Measurements from ENCODE around the gene CLEC16A.

Gene CLEC16A

DNA sequence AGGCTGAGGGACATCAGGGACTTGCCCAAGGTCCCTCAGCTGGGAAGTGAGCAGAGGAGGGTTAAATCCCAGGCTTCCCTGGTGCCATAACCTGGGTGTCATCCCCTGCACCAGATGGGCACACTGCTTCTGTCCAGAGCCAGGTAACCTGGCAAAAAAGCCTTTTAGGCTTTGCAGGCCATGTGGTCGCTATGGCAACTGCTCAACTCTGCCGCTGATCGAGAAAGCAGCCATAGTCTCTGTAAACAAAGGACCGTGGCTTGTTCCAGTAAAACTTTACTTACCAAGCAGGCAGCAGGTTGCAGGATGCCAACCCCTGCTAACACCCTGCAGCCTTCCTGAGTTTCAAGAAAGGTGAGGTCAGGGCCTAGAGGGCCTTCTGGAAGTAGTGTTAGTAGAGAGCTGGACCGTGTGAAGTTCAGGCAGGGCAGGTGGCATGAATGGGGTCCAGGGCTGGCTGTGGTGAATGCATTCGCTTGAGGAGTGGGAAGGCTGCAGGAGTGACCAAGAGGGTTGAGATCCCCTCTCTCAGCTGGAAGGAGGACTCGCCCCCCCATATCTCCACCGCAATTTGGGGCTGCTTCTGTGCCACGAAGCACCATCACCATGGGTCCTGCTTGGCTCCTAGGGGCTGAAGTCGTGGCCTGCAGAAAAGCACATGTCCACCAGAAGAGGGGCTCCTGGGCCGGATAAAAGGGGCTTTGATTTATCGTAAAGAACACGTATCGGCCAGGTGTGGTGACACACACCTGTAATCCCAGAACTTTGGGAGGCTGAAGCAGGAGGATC is 220.3 kb downstream of the CLEC16A start:
- peak in 2 of 3 experiments; percentile 19 to 64 for DNase-seq

DNA sequence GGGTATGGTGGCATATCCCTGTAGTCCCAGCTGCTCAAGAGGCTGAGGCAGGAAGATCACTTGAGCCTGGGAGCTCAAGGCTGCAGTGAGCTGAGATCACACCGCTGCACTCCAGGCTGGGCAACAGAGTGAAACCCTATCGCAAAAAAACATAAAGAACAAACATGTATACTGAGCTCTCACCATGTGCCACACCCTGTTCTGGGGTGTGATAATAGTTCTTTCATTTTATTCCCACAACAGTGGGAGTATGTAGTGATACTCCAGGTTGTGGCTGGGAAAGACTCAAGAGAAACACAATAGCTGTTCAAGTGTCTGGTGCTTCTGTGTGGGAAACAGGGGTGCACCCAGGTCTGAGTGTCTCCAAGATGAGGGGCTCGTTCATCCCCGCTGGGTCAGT is 221.0 kb downstream of the CLEC16A start:
- DNase-seq, result peak in 1 of 3 experiments; percentile 34

- DNase-seq, result no peak
Measured at GRCh38 chr16:11165894-11166665, 221.7 kb downstream of the CLEC16A start.

GRCh38 chr16:11167581-11167980 is 223.2 kb downstream of the CLEC16A start:
- no peak for DNase-seq

DNA sequence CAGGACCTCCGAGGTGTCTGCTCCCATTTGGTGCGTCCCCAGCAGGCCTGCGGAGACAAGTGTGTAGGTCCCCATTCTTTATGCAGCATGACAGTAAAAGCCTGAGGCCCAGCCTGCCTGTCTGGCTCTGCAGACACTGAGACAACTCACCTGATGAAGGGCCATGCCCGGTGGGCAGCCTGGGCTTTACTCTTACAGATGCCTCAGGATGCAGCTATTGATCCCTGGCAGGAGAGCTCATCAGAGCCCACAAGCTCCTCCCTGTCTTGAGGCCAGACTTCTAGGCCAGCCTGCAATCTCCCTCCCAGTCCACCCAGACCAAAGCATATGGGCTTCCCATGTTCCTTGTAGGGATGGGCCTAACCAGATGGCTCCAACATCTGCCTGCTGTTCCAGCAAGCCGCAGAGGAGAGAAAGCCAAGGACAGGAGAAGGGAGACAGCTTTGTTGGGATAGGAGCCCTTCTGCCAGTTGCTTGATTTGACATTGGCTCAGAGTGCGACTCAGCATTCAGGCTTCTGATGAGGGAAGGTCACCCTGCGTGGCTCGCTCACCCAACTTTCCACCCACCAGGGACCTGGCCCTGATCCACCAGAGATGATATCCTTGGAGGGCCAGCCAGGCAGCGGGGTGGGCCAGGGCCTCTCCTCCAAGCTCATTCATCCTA is 224.2 kb downstream of the CLEC16A start:
- DNase-seq, result no peak

GRCh38 chr16:11169641-11170040 is 225.3 kb downstream of the CLEC16A start:
- DNase-seq, result peak in 1 of 3 experiments; percentile 69

DNA sequence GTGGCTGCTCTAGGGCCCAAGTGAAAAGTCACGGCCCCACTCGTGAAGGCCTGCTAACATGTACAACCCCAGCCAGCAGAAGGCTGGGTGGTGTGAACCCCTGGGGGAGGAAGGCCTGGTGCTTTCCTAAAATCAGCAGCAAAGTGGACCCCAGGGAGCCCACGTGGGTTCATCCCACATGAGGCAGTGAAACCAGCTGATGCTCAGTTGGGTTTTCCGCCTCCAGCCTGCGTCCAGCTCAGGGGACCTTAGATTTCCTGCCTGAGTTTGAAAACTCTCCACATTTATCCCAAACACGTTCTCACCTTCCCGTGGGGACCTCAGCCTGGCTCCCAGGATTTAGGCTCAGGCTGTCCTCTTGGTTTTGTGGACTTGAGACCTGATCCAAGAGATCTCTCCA is 225.8 kb downstream of the CLEC16A start:
- DNase-seq, result no peak

GRCh38 chr16:11170696-11171447 is 226.5 kb downstream of the CLEC16A start:
- no peak for DNase-seq

DNA sequence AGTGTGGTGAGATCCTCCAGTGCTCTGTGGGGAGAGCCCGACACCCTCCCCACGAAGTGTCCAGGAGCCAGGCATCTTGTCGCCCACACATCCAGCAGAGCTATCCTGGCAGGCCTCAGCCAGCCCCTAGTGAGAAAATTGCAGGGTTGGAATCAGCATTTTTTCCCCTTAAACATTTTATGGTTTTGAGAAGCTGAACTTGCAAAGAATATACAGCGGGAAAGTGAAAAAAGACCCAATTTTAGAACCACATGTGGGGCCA is 227.0 kb downstream of the CLEC16A start:
- DNase-seq, result no peak

DNA sequence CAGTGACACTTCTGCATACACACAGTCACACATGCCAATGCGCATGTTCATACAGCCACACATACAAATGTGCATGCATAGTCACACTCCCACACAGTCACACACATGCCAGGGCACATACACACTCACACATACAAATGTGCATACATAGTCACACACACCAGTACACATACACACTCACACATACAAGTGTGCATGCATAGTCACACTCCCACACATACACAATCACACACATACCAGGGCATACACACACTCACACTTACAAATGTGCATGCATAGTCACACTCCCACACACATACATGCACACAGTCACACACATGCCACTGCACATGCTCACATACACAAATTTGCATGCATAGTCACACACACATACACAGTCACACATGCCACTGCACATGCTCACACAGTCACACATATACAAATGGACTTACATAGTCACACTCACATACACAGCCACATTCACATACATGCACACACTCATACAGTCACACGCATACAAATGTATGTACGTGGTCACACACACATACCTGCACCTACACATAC is 227.5 kb downstream of the CLEC16A start:
- no peak for DNase-seq

GRCh38 chr16:11173426-11173825 is 229.1 kb downstream of the CLEC16A start:
- no peak for DNase-seq

GRCh38 chr16:11174141-11174540 is 229.8 kb downstream of the CLEC16A start:
- no peak for DNase-seq

DNA sequence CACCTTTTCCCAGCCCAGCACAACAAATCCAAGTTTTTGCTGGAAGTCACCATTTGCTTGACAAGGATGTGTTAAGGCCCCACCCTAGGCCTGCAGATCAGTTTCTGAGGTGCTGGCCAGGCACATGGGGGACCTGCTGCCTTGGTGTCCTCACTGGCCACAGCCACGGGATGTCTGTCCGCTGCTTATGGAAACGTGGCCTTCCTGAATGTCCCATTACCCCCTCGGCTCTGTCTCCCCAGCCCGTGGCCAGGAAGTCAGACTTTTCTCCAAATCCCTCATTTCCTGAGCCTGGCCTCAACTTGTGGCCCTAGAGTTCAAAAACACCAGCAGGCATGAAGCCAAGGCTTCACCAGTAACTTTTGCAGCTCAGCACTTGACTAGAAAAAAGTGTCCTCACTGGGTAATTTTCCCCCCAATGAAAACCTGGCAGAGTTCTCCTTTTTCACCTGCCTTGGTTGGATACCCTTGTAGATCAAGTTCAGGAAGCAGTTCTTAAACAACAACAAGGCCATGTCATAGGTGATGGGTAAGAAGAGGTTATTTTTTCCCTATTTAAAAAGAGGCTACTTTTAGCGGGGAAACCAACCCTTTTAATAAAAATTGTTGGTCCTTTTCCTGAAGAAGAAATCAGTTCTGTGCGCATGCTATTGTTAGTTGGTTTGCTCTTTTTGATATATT is 230.9 kb downstream of the CLEC16A start:
- no peak for DNase-seq

GRCh38 chr16:11175787-11176341 is 231.5 kb downstream of the CLEC16A start:
- no peak for DNase-seq

GRCh38 chr16:11177578-11178160 is 233.3 kb downstream of the CLEC16A start:
- no peak for DNase-seq

- no peak for DNase-seq
Measured at GRCh38 chr16:11178424-11178823, 234.1 kb downstream of the CLEC16A start.

DNA sequence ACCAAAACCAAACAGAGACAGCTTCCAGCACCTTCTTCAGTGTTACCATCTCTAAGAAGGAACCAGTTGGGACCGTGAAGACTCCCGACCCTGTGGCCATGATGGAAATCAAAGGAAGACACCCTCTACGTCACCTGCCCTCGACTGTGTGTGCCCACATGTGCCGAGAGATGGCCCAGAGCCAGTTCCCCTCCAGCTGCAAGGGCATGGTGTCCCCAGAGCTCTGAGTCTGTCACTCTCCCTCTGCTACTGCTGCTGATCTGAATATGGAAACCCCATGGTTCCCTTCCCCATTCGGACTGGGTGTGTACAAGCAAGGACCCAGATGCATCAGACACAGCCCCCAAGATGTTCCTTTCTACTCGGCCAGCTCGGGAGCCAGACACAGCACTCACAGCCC is 235.2 kb downstream of the CLEC16A start:
- no peak for DNase-seq

- DNase-seq, result no peak
Measured at GRCh38 chr16:11180489-11180888, 236.1 kb downstream of the CLEC16A start.

DNA sequence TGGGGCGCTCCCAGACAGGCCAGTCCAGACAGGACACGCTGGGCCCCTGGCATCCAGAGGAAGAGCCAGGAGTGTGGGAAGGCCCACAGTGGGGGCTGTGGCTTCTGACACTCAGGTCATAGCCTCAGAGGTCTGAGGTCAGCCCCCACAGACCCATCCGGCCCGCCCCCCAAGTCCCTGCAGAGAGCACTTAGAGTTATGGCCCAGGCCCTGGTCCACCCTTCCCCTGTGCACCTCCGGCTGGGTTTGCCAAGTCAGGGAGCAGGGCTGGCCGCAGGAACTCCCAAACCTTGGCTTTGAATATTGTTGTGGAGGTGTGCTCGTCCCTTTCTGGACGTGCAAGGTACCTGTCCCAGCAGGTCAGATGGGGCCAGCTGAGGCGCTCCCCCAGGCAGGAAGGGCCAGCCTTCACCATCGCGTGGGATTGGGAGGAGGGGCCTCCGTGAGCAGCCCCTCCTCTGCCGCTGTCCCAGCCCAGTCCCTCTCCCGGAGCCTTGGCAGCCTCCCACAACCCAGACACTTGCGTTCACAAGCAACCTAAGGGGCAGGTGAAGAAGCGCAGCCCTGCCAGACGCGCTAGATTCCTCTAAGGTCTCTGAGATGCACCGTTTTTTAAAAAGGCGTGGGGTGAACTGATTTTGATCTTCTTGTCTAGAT is 237.0 kb downstream of the CLEC16A start:
- DNase-seq, result no peak

GRCh38 chr16:11181899-11182279 is 237.5 kb downstream of the CLEC16A start:
- DNase-seq, result no peak

DNA sequence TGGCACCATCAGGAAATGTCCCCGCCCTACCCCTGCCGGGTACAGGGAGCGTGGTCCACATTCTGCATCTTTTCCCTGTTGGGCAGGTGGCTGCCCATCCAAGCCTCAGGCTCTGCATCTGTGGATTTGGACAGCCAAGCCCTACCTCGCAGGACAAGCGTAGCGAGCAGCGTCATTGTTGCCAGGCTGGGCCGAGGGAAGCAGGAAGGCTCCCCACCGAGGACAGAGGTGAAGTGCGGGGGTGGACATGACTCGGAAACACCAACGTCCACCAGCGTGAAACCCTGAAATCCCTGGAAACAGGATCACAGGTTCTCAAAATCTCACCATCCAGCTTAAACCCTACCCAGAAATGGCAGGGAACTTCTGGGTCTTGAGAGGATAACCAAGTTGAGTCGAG is 238.0 kb downstream of the CLEC16A start:
- DNase-seq, result no peak
